HG03571 (cell line): ENCODE results near the gene BAHD1.
"Not testable (repeated sequence)": the region's sequence is repeated elsewhere in the genome, so short reads cannot be mapped to it uniquely, and the experiment has no call there.

Experiments
- ATAC-seq: cut with Tn5 transposase; IDR thresholded peaks from one replicate; pipeline ENCODE4 v1.9.1; 2021; ENCODE audit not compliant: unreplicated experiment

The BAHD1 gene

GRCh38 chr15:40443255-40443654, 2.5 kb downstream of the BAHD1 start:
- no peak for ATAC-seq

GRCh38 chr15:40443846-40444245, 3.1 kb downstream of the BAHD1 start:
- no peak for ATAC-seq

- ATAC-seq = no peak
Measured at GRCh38 chr15:40444736-40445135, 4.0 kb downstream of the BAHD1 start.

GRCh38 chr15:40445421-40445922, 4.7 kb downstream of the BAHD1 start:
- ATAC-seq = no peak

- no peak for ATAC-seq
Measured at GRCh38 chr15:40446144-40446543, 5.4 kb downstream of the BAHD1 start.

GRCh38 chr15:40448354-40448753, 7.6 kb downstream of the BAHD1 start:
- no peak for ATAC-seq

GRCh38 chr15:40449275-40449674, 8.5 kb downstream of the BAHD1 start:
- no peak for ATAC-seq

GRCh38 chr15:40450047-40450446, 9.3 kb downstream of the BAHD1 start:
- no peak for ATAC-seq

GRCh38 chr15:40451527-40452158, 10.9 kb downstream of the BAHD1 start:
- no peak for ATAC-seq

GRCh38 chr15:40452296-40453090, 11.7 kb downstream of the BAHD1 start:
- no peak for ATAC-seq

GRCh38 chr15:40453941-40454340, 13.2 kb downstream of the BAHD1 start:
- not testable (repeated sequence) for ATAC-seq

GRCh38 chr15:40454904-40455391, 14.2 kb downstream of the BAHD1 start:
- no peak for ATAC-seq

- no peak for ATAC-seq
Measured at GRCh38 chr15:40456299-40456712, 15.6 kb downstream of the BAHD1 start.

GRCh38 chr15:40456738-40457137, 16.0 kb downstream of the BAHD1 start:
- no peak for ATAC-seq

GRCh38 chr15:40458495-40459371, 18.0 kb downstream of the BAHD1 start:
- no peak for ATAC-seq

- no peak for ATAC-seq
Measured at GRCh38 chr15:40459391-40460015, 18.8 kb downstream of the BAHD1 start.

GRCh38 chr15:40460404-40460803, 19.7 kb downstream of the BAHD1 start:
- no peak for ATAC-seq

GRCh38 chr15:40461958-40462357, 21.2 kb downstream of the BAHD1 start:
- ATAC-seq = no peak

- no peak for ATAC-seq
Measured at GRCh38 chr15:40463279-40463678, 22.5 kb downstream of the BAHD1 start.

GRCh38 chr15:40463886-40464545, 23.3 kb downstream of the BAHD1 start:
- no peak for ATAC-seq
